Breast epithelium (tissue), 4 donors: Measurements from ENCODE around the gene PIEZO1. TPM values are rescaled to one million over a fixed set of nuclear protein-coding genes. Genes with fewer than 3 reads are reported as not detected.
"Not testable (repeated sequence)": the region's sequence is repeated elsewhere in the genome, so short reads cannot be mapped to it uniquely, and the experiment has no call there.

Experiments
- DNase-seq, 2 donors: peaks; one replicate each; pipeline ENCODE4 v3.0.0-alpha.2; 2019; ENCODE audit warnings: low spot score in 2 of 2
- H3K27ac ChIP-seq, 2 donors: fragments of 200-600 bp; sonication (generic) in 1 of 2; one replicate each; pipeline ENCODE4 v1.5.1; 2016 to 2019; ENCODE audit warnings: mild to moderate bottlenecking in 1 of 2
- H3K27me3 ChIP-seq, 2 donors: fragments of 200-600 bp; sonication (generic) in 1 of 2; one replicate each; pipeline versions ENCODE4 v1.5.1 to v1.6.0; 2017 to 2019; ENCODE audit warnings: control low read depth in 1 of 2, mild to moderate bottlenecking in 1 of 2
- H3K36me3 ChIP-seq: fragments of 200-600 bp; one replicate; pipeline ENCODE4 v1.5.1; 2019
- H3K4me1 ChIP-seq, 2 donors: fragments of 200-600 bp; sonication (generic); one replicate each; pipeline ENCODE4 v1.5.1; 2016 to 2019; ENCODE audit warnings: control low read depth in 1 of 2
- H3K4me3 ChIP-seq, 3 donors: fragments of 200-600 bp; sonication (generic); 1 replicate in 2 of 3; 2 replicates in 1 of 3; pipeline ENCODE4 v1.5.1; 2016 to 2019; ENCODE audit warnings: mild to moderate bottlenecking in 3 of 3, moderate library complexity in 2 of 3
- H3K9me3 ChIP-seq, 2 donors: fragments of 200-600 bp; sonication (generic) in 1 of 2; one replicate each; pipeline ENCODE4 v1.5.1; 2016 to 2019; ENCODE audit warnings: control low read depth in 1 of 2
- POLR2A ChIP-seq: fragments of 450-650 bp; IDR thresholded peaks from one replicate; pipeline ENCODE4 v1.6.1; 2016; ENCODE audit warnings: antibody characterized with exemption, mild to moderate bottlenecking, moderate library complexity
- POLR2AphosphoS5 ChIP-seq, 3 donors: sonication (generic); formaldehyde crosslinking; IDR thresholded peaks; one replicate each; pipeline ENCODE4 v1.6.1; 2017; ENCODE audit warnings: antibody characterized with exemption in 3 of 3
- intact Hi-C: fragments of 100-400 bp; cut with DNase I; formaldehyde crosslinking; loops from one replicate; pipeline ENCODE4 v1.15.1; 2023; ENCODE audit warnings: low total_unique reads
- total RNA-seq, 3 donors: library from RNA; depleted of rRNA; stranded (reverse); fragments of >200 nt; gene quantifications; one replicate each; pipeline ENCODE4 v1.1.0, GENCODE V29; 2016
- TF ChIP-seq, protein P1 (sequence below), 3 donors: fragments of 450-650 bp; IDR thresholded peaks; one replicate each; pipeline ENCODE4 v1.5.1; 2016 to 2017; ENCODE audit warnings: antibody characterized with exemption in 3 of 3, mild to moderate bottlenecking in 3 of 3, moderate library complexity in 3 of 3

The PIEZO1 gene
- total RNA-seq, 3 donors from 2014 or later: 90.7 to 181 (median 135) TPM

GRCh38 chr16:88777471-88778270 lies 7.3 kb downstream of the PIEZO1 start:
- Histone ChIP-seq H3K4me1 (peaks cover 6 to 18% of the 10 kb centered on the region in 2 donors), H3K27me3 (no peaks in the 10 kb centered on the region), H3K4me3 (no peak overlapping the region), H3K9me3 (no peaks in the 10 kb centered on the region), H3K36me3 (no peaks in the 10 kb centered on the region), H3K27ac (no peak overlapping the region)
- TF ChIP-seq, protein P1, sequence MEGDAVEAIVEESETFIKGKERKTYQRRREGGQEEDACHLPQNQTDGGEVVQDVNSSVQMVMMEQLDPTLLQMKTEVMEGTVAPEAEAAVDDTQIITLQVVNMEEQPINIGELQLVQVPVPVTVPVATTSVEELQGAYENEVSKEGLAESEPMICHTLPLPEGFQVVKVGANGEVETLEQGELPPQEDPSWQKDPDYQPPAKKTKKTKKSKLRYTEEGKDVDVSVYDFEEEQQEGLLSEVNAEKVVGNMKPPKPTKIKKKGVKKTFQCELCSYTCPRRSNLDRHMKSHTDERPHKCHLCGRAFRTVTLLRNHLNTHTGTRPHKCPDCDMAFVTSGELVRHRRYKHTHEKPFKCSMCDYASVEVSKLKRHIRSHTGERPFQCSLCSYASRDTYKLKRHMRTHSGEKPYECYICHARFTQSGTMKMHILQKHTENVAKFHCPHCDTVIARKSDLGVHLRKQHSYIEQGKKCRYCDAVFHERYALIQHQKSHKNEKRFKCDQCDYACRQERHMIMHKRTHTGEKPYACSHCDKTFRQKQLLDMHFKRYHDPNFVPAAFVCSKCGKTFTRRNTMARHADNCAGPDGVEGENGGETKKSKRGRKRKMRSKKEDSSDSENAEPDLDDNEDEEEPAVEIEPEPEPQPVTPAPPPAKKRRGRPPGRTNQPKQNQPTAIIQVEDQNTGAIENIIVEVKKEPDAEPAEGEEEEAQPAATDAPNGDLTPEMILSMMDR (IDR thresholded peaks at IDR 0.05): no peak
- no peak for TF ChIP-seq POLR2A
- no peak for TF ChIP-seq POLR2AphosphoS5 (IDR thresholded peaks at IDR 0.05)
- intact Hi-C loops: no loop called here
- DNase-seq: no peak

- H3K27me3 ChIP-seq: no peaks in the 10 kb centered on the region
- no peak for DNase-seq
- no peaks in the 10 kb centered on the region for H3K36me3 ChIP-seq
- H3K4me1 ChIP-seq: peaks cover 13 to 34% of the 10 kb centered on the region in 2 donors
- TF ChIP-seq POLR2AphosphoS5 (IDR thresholded peaks at IDR 0.05) (no peak), POLR2A (no peak)
- no peak overlapping the region for H3K4me3 ChIP-seq
- H3K9me3 ChIP-seq: no peaks in the 10 kb centered on the region
- no peak overlapping the region for H3K27ac ChIP-seq
- intact Hi-C loops: no loop called here
Measured at GRCh38 chr16:88775825-88776224, 9.2 kb downstream of the PIEZO1 start.

DNA sequence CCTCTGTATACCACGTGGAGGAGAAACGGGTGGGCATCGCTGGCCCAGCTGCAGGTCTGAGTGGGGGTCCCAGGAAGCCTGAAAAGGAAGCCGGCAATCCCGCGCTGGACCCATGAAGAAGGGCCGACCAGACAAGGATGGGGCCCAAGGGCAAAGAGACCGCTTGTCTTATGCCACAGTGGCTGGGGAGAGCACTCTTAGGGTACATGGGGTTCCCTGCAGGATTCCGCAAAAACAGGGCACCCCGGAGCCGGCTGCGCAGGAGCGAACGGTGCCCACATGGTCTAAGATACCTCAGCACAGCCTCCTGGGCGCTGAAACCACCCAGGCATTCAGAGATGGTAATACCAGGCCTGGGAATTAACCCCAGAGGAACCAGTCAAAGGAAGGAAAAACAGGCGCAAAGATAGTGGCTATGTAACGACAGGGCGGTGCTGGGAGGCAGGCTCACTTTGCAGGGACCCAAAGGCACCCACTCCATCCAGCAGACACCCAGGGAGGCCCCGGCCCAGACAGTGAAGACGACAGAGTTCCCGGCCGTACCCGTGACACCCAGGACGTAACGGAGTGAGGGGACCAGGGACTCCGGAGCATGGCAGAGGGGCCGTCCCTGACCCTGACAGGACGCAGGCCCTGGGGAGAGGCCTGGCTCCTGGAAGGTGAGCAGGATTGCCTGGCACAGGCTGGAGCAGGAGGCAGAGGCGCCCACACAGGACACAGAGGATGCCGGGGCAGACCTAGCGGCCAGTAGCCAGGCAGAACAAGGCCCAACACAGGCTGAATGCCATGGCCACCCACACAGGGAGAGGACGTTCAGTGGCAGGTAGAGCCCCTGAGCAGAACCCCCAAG lies 10.3 kb downstream of the PIEZO1 start:
- Histone ChIP-seq H3K4me1 (peaks cover 21 to 42% of the 10 kb centered on the region in 2 donors), H3K4me3 (no peak overlapping the region), H3K27me3 (no peaks in the 10 kb centered on the region), H3K27ac (no peak overlapping the region), H3K9me3 (no peaks in the 10 kb centered on the region), H3K36me3 (no peaks in the 10 kb centered on the region)
- no peak for DNase-seq
- TF ChIP-seq POLR2AphosphoS5 (IDR thresholded peaks at IDR 0.05) (no peak), POLR2A (no peak)
- TF ChIP-seq, protein P1 (IDR thresholded peaks at IDR 0.05): no peak
- intact Hi-C loops: no loop called here

- peaks cover 21 to 46% of the 10 kb centered on the region in 2 donors for H3K4me1 ChIP-seq
- H3K36me3 ChIP-seq: no peaks in the 10 kb centered on the region
- no peaks in the 10 kb centered on the region for H3K27me3 ChIP-seq
- peak overlapping the region; percentile 60 to 63 for H3K27ac ChIP-seq
- TF ChIP-seq POLR2A (no peak), POLR2AphosphoS5 (IDR thresholded peaks at IDR 0.05) (no peak)
- TF ChIP-seq, protein P1 (IDR thresholded peaks at IDR 0.05): no peak
- no peak for DNase-seq
- no peak overlapping the region for H3K4me3 ChIP-seq
- intact Hi-C loops: no loop called here
- no peaks in the 10 kb centered on the region for H3K9me3 ChIP-seq
Measured at GRCh38 chr16:88773812-88774291, 11.2 kb downstream of the PIEZO1 start.

GRCh38 chr16:88772871-88773811 lies 11.9 kb downstream of the PIEZO1 start:
- Histone ChIP-seq H3K27ac (peak overlapping the region; percentile 60 to 63), H3K4me1 (peaks cover 26 to 52% of the 10 kb centered on the region in 2 donors), H3K9me3 (no peaks in the 10 kb centered on the region), H3K36me3 (no peaks in the 10 kb centered on the region), H3K4me3 (peak overlapping the region in 1 of 3 donors; percentile 28), H3K27me3 (no peaks in the 10 kb centered on the region)
- DNase-seq: peak in 1 of 2 donors; percentile 55
- peak in 2 of 3 donors; percentile 33 to 45 for TF ChIP-seq POLR2AphosphoS5 (IDR thresholded peaks at IDR 0.05)
- TF ChIP-seq, protein P1 (IDR thresholded peaks at IDR 0.05): no peak
- TF ChIP-seq POLR2A: no peak
- intact Hi-C loops: no loop called here

GRCh38 chr16:88771781-88772180 lies 13.2 kb downstream of the PIEZO1 start:
- H3K27me3 ChIP-seq, H3K4me3 ChIP-seq, DNase-seq, intact Hi-C loops, H3K36me3 ChIP-seq, H3K9me3 ChIP-seq: not testable (repeated sequence)
- H3K4me1 ChIP-seq: peaks cover 33 to 52% of the 10 kb centered on the region in 2 donors
- H3K27ac ChIP-seq: peak overlapping the region; percentile 60 to 93
